Stimulated activated naive CD4-positive, alpha-beta T cell (primary cell): ENCODE results near the gene NR1H2.
"Not testable (repeated sequence)": the region's sequence is repeated elsewhere in the genome, so short reads cannot be mapped to it uniquely, and the experiment has no call there.

ENCODE experiments used
- DNase-seq, 6 experiments: peaks; one replicate each; lab custom pipeline; 2025; lab: John Stamatoyannopoulos, UW

NR1H2 gene

GRCh38 chr19:50378169-50378862 is 2.1 kb downstream of the NR1H2 start:
- DNase-seq, result no peak

- DNase-seq, result no peak
Observed at GRCh38 chr19:50378863-50379236, 2.6 kb downstream of the NR1H2 start.

- DNase-seq, result no peak
Observed at GRCh38 chr19:50379602-50380001, 3.3 kb downstream of the NR1H2 start.

GRCh38 chr19:50380137-50380536 is 3.9 kb downstream of the NR1H2 start:
- DNase-seq, result no peak

- peak in 1 of 6 experiments; percentile 5 for DNase-seq
Observed at GRCh38 chr19:50380751-50381151, 4.5 kb downstream of the NR1H2 start.

GRCh38 chr19:50381881-50382729 is 5.8 kb downstream of the NR1H2 start:
- peak in 1 of 6 experiments; percentile 31 for DNase-seq

GRCh38 chr19:50383001-50383851 is 7.0 kb downstream of the NR1H2 start:
- DNase-seq, result peak in 2 of 6 experiments; percentile 20 to 51

- peak; percentile 97 to 100 (median 99) for DNase-seq
Observed at GRCh38 chr19:50383852-50384684, 7.8 kb downstream of the NR1H2 start, which contains the start of gene POLD1. Gene POLD1 (plus strand): TSS chr19:50384347. CDS start chr19:50398852, 14,505 bp downstream.

- DNase-seq, result no peak
Observed at GRCh38 chr19:50384685-50385535, 8.7 kb downstream of the NR1H2 start.

GRCh38 chr19:50387176-50387867 is 11.1 kb downstream of the NR1H2 start:
- DNase-seq, result no peak

GRCh38 chr19:50387868-50388245 is 11.6 kb downstream of the NR1H2 start:
- no peak for DNase-seq

- DNase-seq, result not testable (repeated sequence)
Observed at GRCh38 chr19:50390295-50390694, 14.0 kb downstream of the NR1H2 start.

- DNase-seq, result not testable (repeated sequence)
Observed at GRCh38 chr19:50390952-50391351, 14.7 kb downstream of the NR1H2 start.

GRCh38 chr19:50392759-50393158 is 16.5 kb downstream of the NR1H2 start:
- no peak for DNase-seq

- no peak for DNase-seq
Observed at GRCh38 chr19:50393589-50393988, 17.3 kb downstream of the NR1H2 start.

- no peak for DNase-seq
Observed at GRCh38 chr19:50394017-50394416, 17.8 kb downstream of the NR1H2 start.

GRCh38 chr19:50398675-50399367 is 22.6 kb downstream of the NR1H2 start:
- DNase-seq, result no peak

- no peak for DNase-seq
Observed at GRCh38 chr19:50399368-50399745, 23.1 kb downstream of the NR1H2 start.
